Measurements from ENCODE around the gene SLC35F3. TPM values are rescaled to one million over a fixed set of nuclear protein-coding genes. Genes with fewer than 3 reads are reported as not detected.

The SLC35F3 gene
- total RNA-seq, 4 donors from 2014 or later = 0.82 TPM; not detected in 3

DNA sequence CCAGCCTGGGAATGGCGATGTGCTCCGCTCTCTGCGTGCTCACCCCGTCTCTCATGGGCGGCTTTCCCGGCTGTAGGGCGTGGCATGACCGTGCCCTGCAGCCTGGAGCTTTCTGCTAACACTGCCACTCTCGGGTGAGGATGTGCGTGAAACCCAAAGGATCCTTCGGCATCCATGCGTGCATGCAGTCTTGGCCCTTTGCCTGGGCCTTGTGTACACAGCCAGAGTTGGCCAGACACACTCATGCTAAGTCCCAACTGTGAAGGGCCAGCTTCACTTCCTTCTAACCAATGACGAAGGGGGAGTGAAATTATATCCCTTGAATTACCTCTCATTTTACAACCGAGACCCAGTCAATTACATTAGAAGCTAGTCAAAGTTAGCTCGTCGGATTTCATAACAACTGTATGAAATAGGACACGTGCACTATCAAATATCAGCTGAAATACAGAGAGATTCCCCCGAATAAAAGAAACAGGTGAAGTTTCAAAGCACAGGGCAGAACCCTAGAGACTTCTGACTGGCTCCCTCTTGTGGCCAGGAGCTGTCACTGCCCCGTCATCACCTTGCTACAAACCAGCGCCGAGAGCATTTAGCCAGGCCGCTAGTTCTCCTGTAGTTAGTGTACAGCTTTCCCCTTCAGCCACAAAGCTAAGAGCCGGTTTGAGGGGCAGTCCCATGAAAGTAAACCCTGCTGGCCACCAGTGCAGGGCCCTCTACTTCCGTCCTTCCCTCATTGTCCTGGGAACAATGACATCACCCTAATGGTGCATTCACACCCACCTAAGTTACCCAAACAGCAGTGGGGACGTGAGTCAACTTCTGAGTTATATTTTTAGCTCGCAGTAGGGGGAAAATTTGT, 405.4 kb downstream of the SLC35F3 start:
- ATAC-seq (peak; percentile 87 to 90), DNase-seq (peak; percentile 37 to 46)
- Histone ChIP-seq H3K27ac (no peak overlapping the region), H3K4me1 (peaks cover 4 to 6% of the 10 kb centered on the region in 2 donors), H3K36me3 (no peaks in the 10 kb centered on the region), H3K27me3 (no peaks in the 10 kb centered on the region), H3K4me3 (peak overlapping the region; percentile 2 to 30 (median 22)), H3K9me3 (no peaks in the 10 kb centered on the region)
- TF ChIP-seq, protein P1, sequence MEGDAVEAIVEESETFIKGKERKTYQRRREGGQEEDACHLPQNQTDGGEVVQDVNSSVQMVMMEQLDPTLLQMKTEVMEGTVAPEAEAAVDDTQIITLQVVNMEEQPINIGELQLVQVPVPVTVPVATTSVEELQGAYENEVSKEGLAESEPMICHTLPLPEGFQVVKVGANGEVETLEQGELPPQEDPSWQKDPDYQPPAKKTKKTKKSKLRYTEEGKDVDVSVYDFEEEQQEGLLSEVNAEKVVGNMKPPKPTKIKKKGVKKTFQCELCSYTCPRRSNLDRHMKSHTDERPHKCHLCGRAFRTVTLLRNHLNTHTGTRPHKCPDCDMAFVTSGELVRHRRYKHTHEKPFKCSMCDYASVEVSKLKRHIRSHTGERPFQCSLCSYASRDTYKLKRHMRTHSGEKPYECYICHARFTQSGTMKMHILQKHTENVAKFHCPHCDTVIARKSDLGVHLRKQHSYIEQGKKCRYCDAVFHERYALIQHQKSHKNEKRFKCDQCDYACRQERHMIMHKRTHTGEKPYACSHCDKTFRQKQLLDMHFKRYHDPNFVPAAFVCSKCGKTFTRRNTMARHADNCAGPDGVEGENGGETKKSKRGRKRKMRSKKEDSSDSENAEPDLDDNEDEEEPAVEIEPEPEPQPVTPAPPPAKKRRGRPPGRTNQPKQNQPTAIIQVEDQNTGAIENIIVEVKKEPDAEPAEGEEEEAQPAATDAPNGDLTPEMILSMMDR (IDR thresholded peaks at IDR 0.05 in 4 of 5, conservative IDR thresholded peaks at IDR 0.05 in 1 of 5) = peak; percentile 64 to 87 (median 83)
- no peak for TF ChIP-seq POLR2A (IDR thresholded peaks at IDR 0.05)
- intact Hi-C loops (cut with DNase I; ENCODE audit: low total_unique reads) = loop anchor here (1.0 to 2.0 kb wide), 3 partner anchors 97 to 196 kb away; no protein-coding TSS in a partner anchor
- in situ Hi-C loops (cut with MboI; ENCODE audit: low sequenced_read_pairs in 4 of 4) = loop anchor here (5.0 to 10.0 kb wide), 2 partner anchors 155 to 158 kb away; no protein-coding TSS in a partner anchor

DNA sequence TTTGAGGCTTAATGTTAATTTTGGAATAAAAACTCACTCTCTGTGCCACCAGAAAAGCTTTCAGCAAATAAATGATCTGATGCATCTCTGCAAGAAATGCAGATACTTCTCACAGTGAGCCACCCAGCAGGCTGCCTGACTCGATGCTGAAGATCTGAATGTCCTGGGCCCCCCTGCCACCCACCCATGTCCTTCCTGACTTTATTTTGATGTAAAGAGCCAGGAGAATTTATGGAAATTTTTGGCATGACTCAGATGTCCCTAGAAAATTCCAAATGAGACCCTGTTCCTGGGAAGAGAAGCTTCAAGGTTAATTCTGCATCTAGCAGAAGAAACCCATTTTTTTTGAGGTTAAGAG, 406.0 kb downstream of the SLC35F3 start:
- no peaks in the 10 kb centered on the region for H3K36me3 ChIP-seq
- H3K27me3 ChIP-seq = no peaks in the 10 kb centered on the region
- DNase-seq (no peak), ATAC-seq (no peak)
- intact Hi-C loops (cut with DNase I; ENCODE audit: low total_unique reads) = loop anchor here (1.0 to 2.0 kb wide), 3 partner anchors 98 to 196 kb away; no protein-coding TSS in a partner anchor
- no peaks in the 10 kb centered on the region for H3K9me3 ChIP-seq
- H3K4me1 ChIP-seq = peaks cover 4 to 6% of the 10 kb centered on the region in 2 donors
- in situ Hi-C loops (cut with MboI; ENCODE audit: low sequenced_read_pairs in 4 of 4) = loop anchor here in 2 of 4 donors (5.0 kb wide), 1 partner anchor 158 kb away; no protein-coding TSS in a partner anchor
- H3K4me3 ChIP-seq = peak overlapping the region in 1 of 4 donors; percentile 25
- TF ChIP-seq POLR2A (IDR thresholded peaks at IDR 0.05) = no peak
- TF ChIP-seq, protein P1 (IDR thresholded peaks at IDR 0.05 in 4 of 5, conservative IDR thresholded peaks at IDR 0.05 in 1 of 5) = no peak
- no peak overlapping the region for H3K27ac ChIP-seq

DNA sequence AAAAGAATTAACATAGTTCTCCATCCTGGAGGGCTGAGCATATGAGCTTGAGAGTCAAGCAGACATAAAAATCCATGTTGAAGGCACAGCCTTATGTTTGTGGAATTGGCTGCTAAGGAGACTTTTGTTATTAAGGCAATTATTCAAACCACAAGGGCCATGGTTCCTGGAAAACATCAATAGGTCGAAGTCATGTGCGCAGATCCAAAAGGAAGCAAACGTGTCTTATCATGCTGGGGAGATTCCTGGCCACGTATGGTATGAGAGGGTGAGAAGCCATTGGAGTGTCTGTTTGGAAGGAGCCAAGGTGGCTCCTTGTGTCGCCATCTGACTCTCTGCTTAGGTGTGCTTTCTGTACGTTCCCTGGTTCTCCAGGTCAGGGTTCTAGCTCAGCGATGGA, 406.9 kb downstream of the SLC35F3 start:
- H3K27me3 ChIP-seq = no peaks in the 10 kb centered on the region

DNA sequence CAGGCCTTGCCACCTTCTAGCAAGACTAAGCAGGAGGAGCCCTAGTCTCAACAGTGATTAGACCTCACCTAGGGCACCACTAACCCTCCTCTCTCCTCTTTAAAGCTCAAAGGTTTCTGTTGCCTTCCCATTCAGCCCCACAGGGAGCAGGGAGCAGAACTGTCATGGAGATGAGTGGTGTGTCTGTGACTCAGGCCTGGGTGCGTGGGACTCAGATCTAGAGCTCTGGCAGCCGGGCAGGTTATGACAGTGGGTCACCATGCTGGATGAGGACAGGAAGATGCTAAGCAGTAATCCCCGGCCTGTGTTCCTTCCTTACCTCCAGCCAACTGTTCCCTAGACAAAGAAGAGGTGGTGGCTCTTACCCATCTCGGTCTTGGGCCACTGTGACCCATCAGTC, 408.7 kb downstream of the SLC35F3 start:
- intact Hi-C loops (cut with DNase I; ENCODE audit: low total_unique reads) = no loop called here
- TF ChIP-seq, protein P1 (IDR thresholded peaks at IDR 0.05 in 4 of 5, conservative IDR thresholded peaks at IDR 0.05 in 1 of 5) = no peak
- Histone ChIP-seq H3K36me3 (no peaks in the 10 kb centered on the region), H3K4me1 (peaks cover 4 to 6% of the 10 kb centered on the region in 2 donors), H3K27me3 (no peaks in the 10 kb centered on the region), H3K9me3 (no peaks in the 10 kb centered on the region), H3K4me3 (no peak overlapping the region), H3K27ac (no peak overlapping the region)
- no peak for DNase-seq
- ATAC-seq = no peak
- in situ Hi-C loops (cut with MboI; ENCODE audit: low sequenced_read_pairs in 4 of 4) = loop anchor here in 2 of 4 donors (5.0 kb wide), 1 partner anchor 161 kb away; no protein-coding TSS in a partner anchor

More for the DNA sequence above, 406.9 kb downstream of the SLC35F3 start:
- intact Hi-C loops (cut with DNase I; ENCODE audit: low total_unique reads) (loop anchor here (2.0 kb wide), 1 partner anchor 99 kb away; no protein-coding TSS in a partner anchor), in situ Hi-C loops (cut with MboI; ENCODE audit: low sequenced_read_pairs in 4 of 4) (loop anchor here in 2 of 4 donors (5.0 kb wide), 1 partner anchor 159 kb away; no protein-coding TSS in a partner anchor)
- TF ChIP-seq POLR2A (IDR thresholded peaks at IDR 0.05) = no peak
- TF ChIP-seq, protein P1 (IDR thresholded peaks at IDR 0.05 in 4 of 5, conservative IDR thresholded peaks at IDR 0.05 in 1 of 5) = no peak
- H3K4me3 ChIP-seq = no peak overlapping the region
- no peaks in the 10 kb centered on the region for H3K36me3 ChIP-seq
- H3K4me1 ChIP-seq = peaks cover 4 to 6% of the 10 kb centered on the region in 2 donors
- H3K9me3 ChIP-seq = no peaks in the 10 kb centered on the region
- DNase-seq = no peak
- no peak for ATAC-seq
- H3K27ac ChIP-seq = no peak overlapping the region
